Epithelial cell of prostate (primary cell): Measurements from ENCODE around the gene LRRK2.
"Not testable (repeated sequence)": the region's sequence is repeated elsewhere in the genome, so short reads cannot be mapped to it uniquely, and the experiment has no call there.

Experiments used
- DNase-seq: peaks from one replicate; pipeline ENCODE4 v3.0.0-alpha.2; 2011; ENCODE audit warnings: low read depth, low spot score
- H3K27ac ChIP-seq: fragments of 450-650 bp; 2 replicates; pipeline ENCODE4 v1.5.1; 2017; ENCODE audit warnings: mild to moderate bottlenecking

Gene LRRK2

DNA sequence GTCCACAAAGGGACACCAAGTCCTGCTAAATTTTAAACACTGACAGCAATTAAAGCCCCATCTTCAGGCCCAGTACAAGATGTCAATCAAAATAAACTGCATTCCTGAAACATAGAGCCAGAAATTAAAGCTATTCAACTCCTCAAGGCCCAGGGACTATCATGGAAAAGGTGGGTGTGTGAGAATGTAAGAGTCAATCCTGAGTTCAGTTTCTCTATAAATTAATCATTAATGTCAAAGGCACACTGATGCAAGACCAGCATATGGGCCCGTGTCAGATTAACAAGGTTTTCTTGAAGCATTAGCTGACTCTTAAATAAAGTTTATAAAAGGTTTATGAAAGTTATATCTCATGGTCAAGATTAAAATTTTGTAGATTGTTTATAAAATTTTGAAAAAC, 13.6 kb upstream of the LRRK2 start:
- not testable (repeated sequence) for DNase-seq, H3K27ac ChIP-seq

- H3K27ac ChIP-seq, result no peak overlapping the region
- no peak for DNase-seq
Measured at GRCh38 chr12:40212566-40212965, 12.2 kb upstream of the LRRK2 start.

DNA sequence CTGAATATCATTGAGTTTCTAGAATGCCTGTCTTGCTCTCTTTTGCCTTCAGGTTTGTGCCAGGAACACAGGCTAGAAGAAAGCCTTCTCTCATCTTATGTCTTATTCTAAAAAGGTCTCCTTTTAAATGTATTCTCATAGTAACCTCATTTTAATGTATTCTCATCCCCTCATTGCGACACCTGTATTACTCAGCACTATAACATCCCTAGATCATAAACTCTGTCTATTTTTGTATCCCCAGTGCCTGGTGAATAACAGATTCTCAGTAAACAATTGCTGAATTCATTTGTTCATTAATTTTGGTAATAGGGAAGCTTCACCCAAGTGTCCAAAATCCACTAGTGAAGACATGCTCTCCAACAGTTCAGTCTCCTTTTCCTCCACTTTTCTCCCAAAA, 8.8 kb upstream of the LRRK2 start:
- H3K27ac ChIP-seq, result no peak overlapping the region

DNA sequence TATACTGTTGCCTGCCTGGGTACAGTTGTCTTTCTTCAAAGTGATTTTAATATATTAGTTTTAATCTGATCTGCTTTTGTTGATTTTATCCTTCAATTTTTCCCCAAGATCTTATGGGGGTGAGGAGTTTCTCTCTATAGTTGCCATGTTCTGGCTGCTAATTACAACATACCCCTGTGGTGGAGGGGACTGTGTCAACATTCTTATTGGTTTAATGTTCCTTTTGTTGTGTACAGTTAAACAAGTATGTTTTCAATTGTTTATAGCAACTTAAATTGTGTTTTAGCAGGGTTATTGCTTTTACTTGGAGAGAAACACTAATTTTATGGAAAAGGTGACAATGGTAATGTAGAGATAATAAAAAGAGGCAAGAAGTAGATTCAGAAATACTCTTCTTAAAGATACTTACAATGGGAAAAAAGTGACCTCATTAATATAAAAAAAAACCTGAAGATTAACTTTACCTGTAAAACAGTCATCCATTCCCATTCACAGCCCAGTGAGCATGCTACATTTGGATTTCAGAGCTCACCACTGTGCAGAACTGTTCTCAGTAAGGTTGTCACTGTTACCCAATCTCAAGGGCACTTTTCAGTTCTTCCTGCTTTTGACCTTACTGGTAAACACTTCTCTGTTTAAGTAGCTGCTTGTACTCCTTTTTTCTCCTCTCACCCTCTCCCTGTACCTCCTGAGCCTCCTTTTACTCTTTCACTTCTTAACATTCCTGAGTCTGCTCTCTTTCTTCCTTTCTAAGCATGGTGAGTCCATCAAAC, 8.1 kb upstream of the LRRK2 start:
- H3K27ac ChIP-seq, result no peak overlapping the region
- no peak for DNase-seq

More for the DNA sequence above, 8.8 kb upstream of the LRRK2 start:
- no peak for DNase-seq

GRCh38 chr12:40219760-40220159, 5.0 kb upstream of the LRRK2 start:
- no peak overlapping the region for H3K27ac ChIP-seq
- no peak for DNase-seq

GRCh38 chr12:40222247-40222646, 2.5 kb upstream of the LRRK2 start:
- DNase-seq, result no peak
- no peak overlapping the region for H3K27ac ChIP-seq

GRCh38 chr12:40223646-40224045, 1.2 kb upstream of the LRRK2 start:
- no peak overlapping the region for H3K27ac ChIP-seq
- no peak for DNase-seq

GRCh38 chr12:40225337-40225983, 663 bp downstream of the LRRK2 start:
- H3K27ac ChIP-seq, result no peak overlapping the region
- no peak for DNase-seq

GRCh38 chr12:40225984-40226602, 1.3 kb downstream of the LRRK2 start:
- no peak overlapping the region for H3K27ac ChIP-seq
- DNase-seq, result no peak

DNA sequence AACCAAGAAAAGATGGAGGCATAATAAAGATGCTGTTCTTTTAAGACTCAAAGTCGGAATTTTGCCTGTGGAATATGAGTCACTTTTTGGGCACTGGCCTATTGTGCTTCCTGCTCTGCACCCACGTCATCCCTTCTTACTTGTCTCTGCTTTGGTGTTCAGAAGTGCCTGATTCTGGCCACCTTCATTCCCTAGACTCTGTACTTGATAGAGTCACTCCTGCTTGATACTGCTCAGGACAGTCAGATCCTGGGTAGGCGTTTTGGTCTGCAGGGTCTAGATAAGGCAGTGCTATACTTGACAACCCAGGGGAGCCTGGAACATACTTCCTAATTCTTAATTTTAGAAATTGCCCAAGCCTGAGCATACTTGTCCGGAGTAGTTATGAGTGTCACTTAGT, 1.9 kb downstream of the LRRK2 start:
- no peak for DNase-seq

GRCh38 chr12:40227447-40227846, 2.6 kb downstream of the LRRK2 start:
- H3K27ac ChIP-seq, result no peak overlapping the region

More for the DNA sequence above, 1.9 kb downstream of the LRRK2 start:
- no peak overlapping the region for H3K27ac ChIP-seq

GRCh38 chr12:40228727-40229126, 3.9 kb downstream of the LRRK2 start:
- H3K27ac ChIP-seq, result no peak overlapping the region
- no peak for DNase-seq

More at GRCh38 chr12:40227447-40227846, 2.6 kb downstream of the LRRK2 start:
- DNase-seq, result no peak

DNA sequence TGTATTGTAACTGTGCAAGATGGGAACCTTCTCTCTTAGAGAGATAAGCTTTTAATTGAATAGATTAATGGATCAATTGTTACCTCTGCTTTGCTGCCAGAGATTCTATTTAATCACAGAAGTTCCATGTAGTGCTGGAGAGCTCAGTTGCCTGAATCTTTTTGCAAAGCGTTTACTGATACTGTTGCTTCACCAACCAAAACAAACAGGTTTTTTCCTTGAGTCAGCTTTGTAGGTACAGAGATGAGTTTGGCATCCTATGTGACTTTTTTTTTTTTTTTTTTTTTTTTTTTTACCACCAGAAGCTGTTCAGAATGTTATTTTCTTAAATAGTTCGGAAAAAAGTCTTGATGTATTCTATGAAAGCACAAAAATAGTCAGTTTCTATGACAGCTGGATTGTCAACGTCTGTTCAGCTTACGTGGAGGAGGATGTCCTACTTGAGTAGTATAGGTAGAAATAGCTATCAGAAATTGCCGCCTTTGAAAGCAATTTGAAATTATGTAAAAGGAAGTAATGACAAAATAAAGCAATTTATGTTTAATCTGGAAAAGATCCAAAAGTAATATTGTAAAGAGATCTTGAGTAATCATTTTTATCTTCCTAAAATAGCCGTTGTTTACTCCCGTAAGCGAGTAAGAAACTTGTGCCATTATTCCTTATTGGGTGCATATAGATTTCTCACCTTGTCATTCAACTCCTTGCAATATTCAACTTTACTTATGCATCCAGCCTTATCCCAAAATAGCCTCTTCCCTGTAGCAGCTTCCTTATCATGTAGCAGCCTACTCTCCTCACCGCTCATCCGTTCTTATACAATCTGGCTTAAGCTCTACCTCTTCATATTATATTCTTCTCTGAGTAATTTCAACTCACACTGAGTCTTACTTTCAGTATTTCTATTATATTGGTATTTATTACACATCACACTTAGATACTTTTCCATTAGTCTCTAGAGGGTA, 5.2 kb downstream of the LRRK2 start:
- no peak for DNase-seq
- H3K27ac ChIP-seq, result no peak overlapping the region

GRCh38 chr12:40232602-40233001, 7.8 kb downstream of the LRRK2 start:
- DNase-seq, result no peak
- no peak overlapping the region for H3K27ac ChIP-seq

- H3K27ac ChIP-seq, result no peak overlapping the region
- DNase-seq, result no peak
Measured at GRCh38 chr12:40233741-40234367, 9.1 kb downstream of the LRRK2 start.

DNA sequence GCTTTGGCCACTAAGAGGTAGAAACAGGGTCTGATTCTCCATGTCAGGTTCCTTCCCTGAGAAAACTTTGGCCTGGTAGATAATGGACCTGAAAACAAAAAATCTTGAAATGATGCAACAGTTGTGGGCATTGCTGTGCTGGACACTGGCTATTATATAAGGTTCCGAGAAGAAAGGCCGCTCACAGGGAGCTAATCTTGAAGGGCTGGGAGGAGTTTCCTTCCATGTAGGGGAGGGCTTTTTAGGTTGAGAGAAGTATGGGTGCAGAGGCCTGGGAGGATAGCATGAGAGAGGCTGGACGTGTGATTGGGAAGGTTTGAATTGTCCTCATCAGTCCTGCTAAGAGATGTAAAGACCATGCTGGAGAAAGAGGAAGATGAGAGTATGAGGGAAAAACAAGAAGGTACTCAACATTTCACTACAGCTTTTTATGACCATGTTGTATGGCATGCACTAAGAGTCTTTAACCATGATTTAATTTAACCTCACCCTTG, 11.6 kb downstream of the LRRK2 start:
- DNase-seq, result no peak
- H3K27ac ChIP-seq, result no peak overlapping the region

DNA sequence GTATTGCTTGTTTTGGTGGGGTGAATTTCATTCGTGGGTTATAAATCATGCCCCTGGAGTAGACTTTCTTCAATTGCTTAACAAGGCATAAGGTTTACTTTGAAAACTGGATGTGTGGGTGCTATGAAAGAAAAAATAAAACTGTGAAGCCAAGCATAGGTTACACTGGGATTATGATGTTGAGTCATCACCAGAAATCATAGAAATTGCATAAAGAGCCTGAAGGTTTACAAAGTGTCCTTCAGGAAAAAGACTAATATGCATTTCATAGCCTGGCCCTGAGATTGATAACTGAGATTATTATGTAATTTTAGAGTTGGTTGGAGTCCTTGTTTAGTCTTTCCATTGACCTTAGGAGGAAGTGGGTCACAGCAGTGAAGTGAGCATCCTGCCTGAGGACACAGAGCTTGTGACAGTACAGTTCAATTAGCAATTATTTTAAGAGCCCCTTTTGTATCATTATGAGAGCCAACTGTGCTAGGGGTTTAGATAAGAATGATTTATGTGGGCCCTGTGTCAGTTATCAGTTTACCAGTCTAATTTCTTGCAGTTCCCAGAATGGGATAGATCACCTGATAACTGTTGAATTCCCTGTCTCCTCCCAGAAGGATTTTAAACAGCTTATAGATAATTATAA, 13.6 kb downstream of the LRRK2 start:
- no peak overlapping the region for H3K27ac ChIP-seq
- no peak for DNase-seq

DNA sequence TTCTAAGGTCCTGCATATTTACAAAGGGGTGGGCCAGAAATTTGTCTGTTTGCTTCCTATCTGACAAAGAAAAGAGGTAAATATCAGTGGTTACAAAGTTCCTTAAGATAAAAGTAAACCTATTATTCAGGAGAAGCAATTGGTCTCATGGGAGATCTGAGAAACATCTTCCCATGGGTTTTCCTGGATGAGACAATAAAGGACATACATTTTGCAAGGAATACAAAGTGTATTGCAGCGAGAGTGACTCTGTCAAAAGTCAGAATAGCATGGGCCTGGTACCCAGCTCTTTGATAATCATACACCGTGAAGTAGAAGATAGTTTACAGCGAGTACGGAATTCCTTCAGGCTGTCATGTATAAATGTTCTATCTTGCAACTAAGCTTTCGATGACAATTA, 14.2 kb downstream of the LRRK2 start:
- no peak overlapping the region for H3K27ac ChIP-seq
- no peak for DNase-seq

GRCh38 chr12:40240779-40241178, 16.0 kb downstream of the LRRK2 start:
- DNase-seq, result no peak
- H3K27ac ChIP-seq, result no peak overlapping the region
